GM23338 (cell line): Measurements from ENCODE around the gene THBS1. TPM values are rescaled to one million over a fixed set of nuclear protein-coding genes. Genes with fewer than 3 reads are reported as not detected.

Experiments used
- ATAC-seq: fragments of 200-7000 bp; cut with Tn5 transposase; 3 replicates; pipeline ENCODE4 v1.9.1; 2020
- DNase-seq: peaks from one replicate; pipeline ENCODE4 v3.0.0-alpha.2; 2015; ENCODE audit warnings: low spot score
- H2AFZ ChIP-seq: fragments of 200-600 bp; sonication (generic); 2 replicates; pipeline ENCODE4 v1.8.0; 2016; ENCODE audit warnings: antibody characterized with exemption, mild to moderate bottlenecking, moderate library complexity
- H3F3A ChIP-seq: fragments of 200-600 bp; sonication (generic); replicated peaks from 2 replicates; pipeline ENCODE4 v1.8.0; 2017; ENCODE audit warnings: antibody characterized with exemption, mixed run types, low read depth
- H3K27ac ChIP-seq: fragments of 200-600 bp; sonication (generic); 2 replicates; pipeline ENCODE4 v1.6.1; 2016; ENCODE audit warnings: low read depth
- H3K27me3 ChIP-seq: fragments of 200-600 bp; sonication (generic); 2 replicates; pipeline ENCODE4 v1.8.0; 2016; ENCODE audit warnings: mild to moderate bottlenecking, mixed run types, moderate library complexity; ENCODE audit not compliant: insufficient read depth
- H3K36me3 ChIP-seq: fragments of 200-600 bp; sonication (generic); 2 replicates; pipeline ENCODE4 v1.8.0; 2016; ENCODE audit warnings: mild to moderate bottlenecking; ENCODE audit not compliant: insufficient read depth
- H3K4me1 ChIP-seq: fragments of 200-600 bp; sonication (generic); 2 replicates; pipeline ENCODE4 v1.8.0; 2016; ENCODE audit warnings: mild to moderate bottlenecking, moderate library complexity; ENCODE audit not compliant: insufficient read depth
- H3K4me2 ChIP-seq: fragments of 200-600 bp; sonication (generic); 2 replicates; pipeline ENCODE4 v1.7.1; 2017; ENCODE audit warnings: mixed run types
- H3K4me3 ChIP-seq: fragments of 200-600 bp; sonication (generic); 2 replicates; pipeline ENCODE4 v1.6.1; 2016; ENCODE audit warnings: mixed run types
- H3K79me2 ChIP-seq: fragments of 200-600 bp; sonication (generic); replicated peaks from 2 replicates; pipeline ENCODE4 v1.8.0; 2017; ENCODE audit warnings: mild to moderate bottlenecking; ENCODE audit not compliant: insufficient read depth
- H3K9me2 ChIP-seq: fragments of 200-600 bp; sonication (generic); 2 replicates; pipeline ENCODE4 v1.8.0; 2017; ENCODE audit not compliant: insufficient read depth
- H4K20me1 ChIP-seq: fragments of 200-600 bp; sonication (generic); replicated peaks from 2 replicates; pipeline ENCODE4 v1.8.0; 2017; ENCODE audit warnings: mild to moderate bottlenecking; ENCODE audit not compliant: insufficient read depth
- H3K27ac Mint-ChIP-seq: 2 replicates; pipeline ENCODE4 v1.8.0; 2020; ENCODE audit warnings: inconsistent platforms, mild to moderate bottlenecking, moderate library complexity, mixed read lengths
- H3K27me3 Mint-ChIP-seq: 3 replicates; pipeline ENCODE4 v1.8.0; 2022; ENCODE audit warnings: low read depth, mild to moderate bottlenecking, moderate library complexity, mixed read lengths, inconsistent platforms; ENCODE audit not compliant: insufficient read depth, poor library complexity
- H3K36me3 Mint-ChIP-seq: 3 replicates; pipeline ENCODE4 v1.8.0; 2021; ENCODE audit warnings: low read depth, mild to moderate bottlenecking, inconsistent platforms, moderate library complexity, mixed read lengths
- H3K4me1 Mint-ChIP-seq: 3 replicates; pipeline ENCODE4 v1.8.0; 2020; ENCODE audit warnings: mild to moderate bottlenecking, inconsistent platforms, mixed read lengths
- H3K4me3 Mint-ChIP-seq: 3 replicates; pipeline ENCODE4 v1.8.0; 2021; ENCODE audit warnings: moderate library complexity, mild to moderate bottlenecking, inconsistent platforms, mixed read lengths
- H3K9me3 Mint-ChIP-seq: 3 replicates; pipeline ENCODE4 v1.8.0; 2020; ENCODE audit warnings: moderate library complexity, mild to moderate bottlenecking, inconsistent platforms, mixed read lengths
- CREB1 ChIP-seq: fragments of 250-450 bp; sonication (Bioruptor Pico); IDR thresholded peaks from 2 replicates; pipeline ENCODE4 v1.5.0; 2020; ENCODE audit warnings: low read depth, mild to moderate bottlenecking, moderate library complexity
- NANOG ChIP-seq: IDR thresholded peaks from 2 replicates; pipeline ENCODE4 v1.6.1; 2016; ENCODE audit warnings: antibody characterized with exemption, borderline replicate concordance
- ZNF114 ChIP-seq: fragments of 250-450 bp; sonication (Bioruptor Pico); IDR thresholded peaks from 2 replicates; pipeline ENCODE4 v1.5.0; 2020; ENCODE audit warnings: mild to moderate bottlenecking, moderate library complexity
- ZNF331 ChIP-seq: fragments of 250-450 bp; sonication (Bioruptor Pico); IDR thresholded peaks from 2 replicates; pipeline ENCODE4 v1.5.0; 2020; ENCODE audit warnings: low read depth, mild to moderate bottlenecking, moderate library complexity
- polyA plus RNA-seq: library from polyadenylated mRNA; unstranded; fragments of >200 nt; fragmentation: Nextera tagmentation; extraction: Ambion mirVana; gene quantifications from 2 replicates; pipeline ENCODE4 v1.2.1, GENCODE V29; 2016
- total RNA-seq: library from RNA; depleted of rRNA; stranded (reverse); fragments of >200 nt; shearing (Covaris generic); gene quantifications from 2 replicates; pipeline ENCODE4 v1.2.3, GENCODE V29; 2014
- TF ChIP-seq, protein P1 (sequence below): fragments of 250-450 bp; sonication (Bioruptor Pico); IDR thresholded peaks from 2 replicates; pipeline ENCODE4 v1.5.0; 2020; ENCODE audit warnings: mild to moderate bottlenecking, moderate library complexity
- TF ChIP-seq, protein P2 (sequence below): IDR thresholded peaks from 2 replicates; pipeline ENCODE4 v1.6.1; 2016; ENCODE audit warnings: antibody characterized with exemption

THBS1 gene
- total and polyA plus RNA-seq, 2 experiments from 2014 or later: 21.7 to 81.9 TPM

DNA sequence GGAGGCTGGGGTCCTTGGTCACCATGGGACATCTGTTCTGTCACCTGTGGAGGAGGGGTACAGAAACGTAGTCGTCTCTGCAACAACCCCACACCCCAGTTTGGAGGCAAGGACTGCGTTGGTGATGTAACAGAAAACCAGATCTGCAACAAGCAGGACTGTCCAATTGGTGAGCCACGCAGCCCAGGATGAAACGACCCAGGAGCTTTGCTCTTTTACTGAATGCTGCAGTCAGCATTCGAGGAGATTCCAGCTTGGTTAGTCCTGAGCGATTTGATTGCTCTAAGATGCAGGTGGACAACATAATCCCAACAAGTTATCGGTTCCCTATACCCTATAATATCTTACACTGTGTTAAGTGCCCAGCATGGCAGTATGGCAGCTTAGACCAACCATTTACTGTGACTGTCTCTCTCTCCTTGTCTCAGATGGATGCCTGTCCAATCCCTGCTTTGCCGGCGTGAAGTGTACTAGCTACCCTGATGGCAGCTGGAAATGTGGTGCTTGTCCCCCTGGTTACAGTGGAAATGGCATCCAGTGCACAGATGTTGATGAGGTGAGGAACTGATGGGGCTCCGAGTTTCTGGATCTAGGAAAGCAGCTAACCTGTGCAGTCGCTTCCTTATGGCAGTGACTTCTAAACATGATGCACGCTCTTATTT is 7.8 kb downstream of the THBS1 start (continued):
- TF ChIP-seq, protein P1, sequence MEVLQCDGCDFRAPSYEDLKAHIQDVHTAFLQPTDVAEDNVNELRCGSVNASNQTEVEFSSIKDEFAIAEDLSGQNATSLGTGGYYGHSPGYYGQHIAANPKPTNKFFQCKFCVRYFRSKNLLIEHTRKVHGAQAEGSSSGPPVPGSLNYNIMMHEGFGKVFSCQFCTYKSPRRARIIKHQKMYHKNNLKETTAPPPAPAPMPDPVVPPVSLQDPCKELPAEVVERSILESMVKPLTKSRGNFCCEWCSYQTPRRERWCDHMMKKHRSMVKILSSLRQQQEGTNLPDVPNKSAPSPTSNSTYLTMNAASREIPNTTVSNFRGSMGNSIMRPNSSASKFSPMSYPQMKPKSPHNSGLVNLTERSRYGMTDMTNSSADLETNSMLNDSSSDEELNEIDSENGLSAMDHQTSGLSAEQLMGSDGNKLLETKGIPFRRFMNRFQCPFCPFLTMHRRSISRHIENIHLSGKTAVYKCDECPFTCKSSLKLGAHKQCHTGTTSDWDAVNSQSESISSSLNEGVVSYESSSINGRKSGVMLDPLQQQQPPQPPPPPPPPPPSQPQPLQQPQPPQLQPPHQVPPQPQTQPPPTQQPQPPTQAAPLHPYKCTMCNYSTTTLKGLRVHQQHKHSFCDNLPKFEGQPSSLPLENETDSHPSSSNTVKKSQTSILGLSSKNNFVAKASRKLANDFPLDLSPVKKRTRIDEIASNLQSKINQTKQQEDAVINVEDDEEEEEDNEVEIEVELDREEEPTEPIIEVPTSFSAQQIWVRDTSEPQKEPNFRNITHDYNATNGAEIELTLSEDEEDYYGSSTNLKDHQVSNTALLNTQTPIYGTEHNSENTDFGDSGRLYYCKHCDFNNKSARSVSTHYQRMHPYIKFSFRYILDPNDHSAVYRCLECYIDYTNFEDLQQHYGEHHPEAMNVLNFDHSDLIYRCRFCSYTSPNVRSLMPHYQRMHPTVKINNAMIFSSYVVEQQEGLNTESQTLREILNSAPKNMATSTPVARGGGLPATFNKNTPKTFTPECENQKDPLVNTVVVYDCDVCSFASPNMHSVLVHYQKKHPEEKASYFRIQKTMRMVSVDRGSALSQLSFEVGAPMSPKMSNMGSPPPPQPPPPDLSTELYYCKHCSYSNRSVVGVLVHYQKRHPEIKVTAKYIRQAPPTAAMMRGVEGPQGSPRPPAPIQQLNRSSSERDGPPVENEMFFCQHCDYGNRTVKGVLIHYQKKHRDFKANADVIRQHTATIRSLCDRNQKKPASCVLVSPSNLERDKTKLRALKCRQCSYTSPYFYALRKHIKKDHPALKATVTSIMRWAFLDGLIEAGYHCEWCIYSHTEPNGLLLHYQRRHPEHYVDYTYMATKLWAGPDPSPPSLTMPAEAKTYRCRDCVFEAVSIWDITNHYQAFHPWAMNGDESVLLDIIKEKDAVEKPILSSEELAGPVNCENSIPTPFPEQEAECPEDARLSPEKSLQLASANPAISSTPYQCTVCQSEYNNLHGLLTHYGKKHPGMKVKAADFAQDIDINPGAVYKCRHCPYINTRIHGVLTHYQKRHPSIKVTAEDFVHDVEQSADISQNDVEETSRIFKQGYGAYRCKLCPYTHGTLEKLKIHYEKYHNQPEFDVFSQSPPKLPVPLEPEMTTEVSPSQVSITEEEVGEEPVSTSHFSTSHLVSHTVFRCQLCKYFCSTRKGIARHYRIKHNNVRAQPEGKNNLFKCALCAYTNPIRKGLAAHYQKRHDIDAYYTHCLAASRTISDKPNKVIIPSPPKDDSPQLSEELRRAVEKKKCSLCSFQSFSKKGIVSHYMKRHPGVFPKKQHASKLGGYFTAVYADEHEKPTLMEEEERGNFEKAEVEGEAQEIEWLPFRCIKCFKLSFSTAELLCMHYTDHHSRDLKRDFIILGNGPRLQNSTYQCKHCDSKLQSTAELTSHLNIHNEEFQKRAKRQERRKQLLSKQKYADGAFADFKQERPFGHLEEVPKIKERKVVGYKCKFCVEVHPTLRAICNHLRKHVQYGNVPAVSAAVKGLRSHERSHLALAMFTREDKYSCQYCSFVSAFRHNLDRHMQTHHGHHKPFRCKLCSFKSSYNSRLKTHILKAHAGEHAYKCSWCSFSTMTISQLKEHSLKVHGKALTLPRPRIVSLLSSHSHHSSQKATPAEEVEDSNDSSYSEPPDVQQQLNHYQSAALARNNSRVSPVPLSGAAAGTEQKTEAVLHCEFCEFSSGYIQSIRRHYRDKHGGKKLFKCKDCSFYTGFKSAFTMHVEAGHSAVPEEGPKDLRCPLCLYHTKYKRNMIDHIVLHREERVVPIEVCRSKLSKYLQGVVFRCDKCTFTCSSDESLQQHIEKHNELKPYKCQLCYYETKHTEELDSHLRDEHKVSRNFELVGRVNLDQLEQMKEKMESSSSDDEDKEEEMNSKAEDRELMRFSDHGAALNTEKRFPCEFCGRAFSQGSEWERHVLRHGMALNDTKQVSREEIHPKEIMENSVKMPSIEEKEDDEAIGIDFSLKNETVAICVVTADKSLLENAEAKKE: no peak
- TF ChIP-seq ZNF114 (CRISPR knock-in tag) (no peak), ZNF331 (CRISPR knock-in tag) (no peak), NANOG (no peak)
- TF ChIP-seq, protein P2, sequence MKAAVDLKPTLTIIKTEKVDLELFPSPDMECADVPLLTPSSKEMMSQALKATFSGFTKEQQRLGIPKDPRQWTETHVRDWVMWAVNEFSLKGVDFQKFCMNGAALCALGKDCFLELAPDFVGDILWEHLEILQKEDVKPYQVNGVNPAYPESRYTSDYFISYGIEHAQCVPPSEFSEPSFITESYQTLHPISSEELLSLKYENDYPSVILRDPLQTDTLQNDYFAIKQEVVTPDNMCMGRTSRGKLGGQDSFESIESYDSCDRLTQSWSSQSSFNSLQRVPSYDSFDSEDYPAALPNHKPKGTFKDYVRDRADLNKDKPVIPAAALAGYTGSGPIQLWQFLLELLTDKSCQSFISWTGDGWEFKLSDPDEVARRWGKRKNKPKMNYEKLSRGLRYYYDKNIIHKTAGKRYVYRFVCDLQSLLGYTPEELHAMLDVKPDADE: no peak

DNA sequence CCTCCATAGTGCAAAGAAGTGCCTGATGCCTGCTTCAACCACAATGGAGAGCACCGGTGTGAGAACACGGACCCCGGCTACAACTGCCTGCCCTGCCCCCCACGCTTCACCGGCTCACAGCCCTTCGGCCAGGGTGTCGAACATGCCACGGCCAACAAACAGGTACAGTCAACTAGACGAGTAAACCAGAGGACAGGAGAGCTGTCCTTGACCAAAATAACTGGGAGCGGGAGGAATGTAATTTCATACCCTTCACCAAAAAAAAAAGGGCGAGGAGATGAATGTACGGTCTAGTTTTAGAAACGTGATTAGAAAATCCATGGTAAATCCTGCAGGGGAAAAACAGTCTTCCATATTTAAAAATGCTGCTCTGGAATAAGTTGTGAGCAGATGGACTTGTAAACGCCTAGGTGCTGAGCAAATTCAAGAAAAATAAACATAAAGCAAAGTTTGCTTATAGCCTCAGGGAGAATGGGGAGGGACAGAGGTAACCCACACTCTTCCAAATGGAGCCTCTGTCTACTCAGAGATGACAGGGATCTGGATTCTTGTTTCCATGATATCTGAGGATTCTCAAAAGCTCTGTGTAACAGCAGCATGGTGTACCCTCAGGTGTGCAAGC is 8.4 kb downstream of the THBS1 start:
- H3K36me3 Mint-ChIP-seq: peaks cover 99% of the 10 kb centered on the region
- peaks cover 98% of the 10 kb centered on the region for H3K36me3 ChIP-seq
- TF ChIP-seq, protein P1: no peak
- TF ChIP-seq NANOG (no peak), CREB1 (no peak)

More for the DNA sequence above, 8.4 kb downstream of the THBS1 start:
- Mint-ChIP-seq H3K27ac (no peak overlapping the region), H3K4me3 (no peak overlapping the region), H3K9me3 (no peaks in the 10 kb centered on the region), H3K27me3 (peaks cover 1% of the 10 kb centered on the region), H3K4me1 (no peaks in the 10 kb centered on the region)
- no peak for ATAC-seq
- H3K79me2 ChIP-seq: no peaks in the 10 kb centered on the region
- no peaks in the 10 kb centered on the region for H3K27me3 ChIP-seq
- no peaks in the 10 kb centered on the region for H3K9me2 ChIP-seq
- H3K4me1 ChIP-seq: no peaks in the 10 kb centered on the region
- no peak overlapping the region for H3K27ac ChIP-seq
- H4K20me1 ChIP-seq: peaks cover 8% of the 10 kb centered on the region
- no peak overlapping the region for H3K4me3 ChIP-seq
- 0 out of 2 replicates have a peak, but pooled peaks cover 3% of the 10 kb centered on the region for H3F3A ChIP-seq
- H2AFZ ChIP-seq: no peak overlapping the region
- no peak for DNase-seq
- H3K4me2 ChIP-seq: no peak overlapping the region
